ENCODE results near the gene CFAP65. TPM values are rescaled to one million over a fixed set of nuclear protein-coding genes. Genes with fewer than 3 reads are reported as not detected.
A peak's percentile ranks its signal among the peaks of the same experiment; 100 is the strongest.

The CFAP65 gene
- total and polyA plus RNA-seq, 2 of the 13 experiments (the other 11 are each of a cell fraction or from before 2014, with no cell fraction given) = 0.05 TPM; not detected in 1

DNA sequence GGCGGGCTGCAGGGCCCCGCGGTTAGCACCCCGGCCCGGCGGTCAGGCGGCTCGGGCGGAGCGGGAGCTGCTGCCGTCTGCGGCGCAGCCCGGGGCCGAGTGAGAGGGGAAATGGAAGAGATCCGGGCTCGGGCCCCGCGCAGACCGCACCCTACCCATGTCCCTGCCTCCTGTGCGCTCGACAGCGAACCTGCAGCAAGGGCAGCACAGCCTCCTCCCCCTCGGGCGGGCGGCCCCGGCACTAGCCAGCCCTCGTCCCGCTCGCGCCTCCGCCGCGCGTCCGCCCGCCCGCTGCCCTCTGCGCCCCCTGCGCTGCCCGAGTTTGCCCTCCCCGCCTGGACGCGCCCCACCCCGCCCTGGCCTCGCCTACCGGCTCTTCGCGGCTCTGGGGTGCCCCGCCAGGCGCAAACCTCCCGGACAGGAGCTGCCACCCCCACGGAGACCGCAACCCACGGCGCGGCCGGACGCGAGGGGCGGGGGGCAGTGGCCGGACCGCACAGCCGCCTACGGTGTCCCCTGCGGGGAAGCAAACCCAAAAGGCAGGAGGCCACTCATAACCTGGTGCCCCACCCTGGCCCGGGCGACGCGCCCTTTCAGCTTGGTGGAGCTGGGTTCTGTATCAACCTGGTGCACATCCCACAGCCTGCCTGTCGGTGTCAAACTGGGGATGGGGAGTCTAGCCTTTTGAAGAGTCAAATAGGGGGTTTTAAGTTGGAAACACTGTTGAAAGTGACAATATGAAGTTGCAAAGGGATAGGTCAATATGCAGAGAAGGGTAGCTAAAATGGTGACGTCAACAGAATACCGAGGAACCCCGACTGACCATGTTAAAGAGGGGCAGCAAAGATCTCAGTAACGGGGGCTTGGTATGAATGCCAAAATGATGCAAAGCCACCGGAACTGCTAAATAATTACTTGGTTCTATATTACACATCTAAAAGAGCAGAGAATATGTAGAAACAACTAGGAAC, 19.8 kb upstream of the CFAP65 start, which contains the start of gene IHH (continued):
- TF ChIP-seq MNT (IDR thresholded peaks at IDR 0.05) (no peak), ZSCAN5A (CRISPR knock-in tag; IDR thresholded peaks at IDR 0.05; ENCODE audit: borderline replicate concordance) (no peak), ZNF224 (CRISPR knock-in tag; IDR thresholded peaks at IDR 0.05) (no peak), HDAC6 (IDR thresholded peaks at IDR 0.05; ENCODE audit: low read depth, low read length) (no peak), IKZF4 (CRISPR knock-in tag; IDR thresholded peaks at IDR 0.05; ENCODE audit: borderline replicate concordance, low read depth, not compliant biosample characterization) (no peak), DR1 (CRISPR knock-in tag; IDR thresholded peaks at IDR 0.05) (no peak), U2AF2 (IDR thresholded peaks at IDR 0.05; ENCODE audit: low read depth, low read length) (no peak), KDM1A (CRISPR knock-in tag; IDR thresholded peaks at IDR 0.05) (no peak), LRRFIP1 (CRISPR knock-in tag; conservative IDR thresholded peaks at IDR 0.05) (no peak), MTF2 (CRISPR knock-in tag; IDR thresholded peaks at IDR 0.05; ENCODE audit: borderline replicate concordance) (peak; percentile 69; the same call in 1 of the 2 replicates), TFDP1 (CRISPR knock-in tag; IDR thresholded peaks at IDR 0.05; ENCODE audit: borderline replicate concordance) (peak; percentile 49; the same call in 1 of the 2 replicates), TAF1 (CRISPR knock-in tag; IDR thresholded peaks at IDR 0.05) (no peak), HNRNPL (IDR thresholded peaks at IDR 0.05; ENCODE audit: low read depth, low read length) (0 out of 2 replicates have a peak, but pooled peaks have one; percentile 9)
- TF ChIP-seq, protein P1, sequence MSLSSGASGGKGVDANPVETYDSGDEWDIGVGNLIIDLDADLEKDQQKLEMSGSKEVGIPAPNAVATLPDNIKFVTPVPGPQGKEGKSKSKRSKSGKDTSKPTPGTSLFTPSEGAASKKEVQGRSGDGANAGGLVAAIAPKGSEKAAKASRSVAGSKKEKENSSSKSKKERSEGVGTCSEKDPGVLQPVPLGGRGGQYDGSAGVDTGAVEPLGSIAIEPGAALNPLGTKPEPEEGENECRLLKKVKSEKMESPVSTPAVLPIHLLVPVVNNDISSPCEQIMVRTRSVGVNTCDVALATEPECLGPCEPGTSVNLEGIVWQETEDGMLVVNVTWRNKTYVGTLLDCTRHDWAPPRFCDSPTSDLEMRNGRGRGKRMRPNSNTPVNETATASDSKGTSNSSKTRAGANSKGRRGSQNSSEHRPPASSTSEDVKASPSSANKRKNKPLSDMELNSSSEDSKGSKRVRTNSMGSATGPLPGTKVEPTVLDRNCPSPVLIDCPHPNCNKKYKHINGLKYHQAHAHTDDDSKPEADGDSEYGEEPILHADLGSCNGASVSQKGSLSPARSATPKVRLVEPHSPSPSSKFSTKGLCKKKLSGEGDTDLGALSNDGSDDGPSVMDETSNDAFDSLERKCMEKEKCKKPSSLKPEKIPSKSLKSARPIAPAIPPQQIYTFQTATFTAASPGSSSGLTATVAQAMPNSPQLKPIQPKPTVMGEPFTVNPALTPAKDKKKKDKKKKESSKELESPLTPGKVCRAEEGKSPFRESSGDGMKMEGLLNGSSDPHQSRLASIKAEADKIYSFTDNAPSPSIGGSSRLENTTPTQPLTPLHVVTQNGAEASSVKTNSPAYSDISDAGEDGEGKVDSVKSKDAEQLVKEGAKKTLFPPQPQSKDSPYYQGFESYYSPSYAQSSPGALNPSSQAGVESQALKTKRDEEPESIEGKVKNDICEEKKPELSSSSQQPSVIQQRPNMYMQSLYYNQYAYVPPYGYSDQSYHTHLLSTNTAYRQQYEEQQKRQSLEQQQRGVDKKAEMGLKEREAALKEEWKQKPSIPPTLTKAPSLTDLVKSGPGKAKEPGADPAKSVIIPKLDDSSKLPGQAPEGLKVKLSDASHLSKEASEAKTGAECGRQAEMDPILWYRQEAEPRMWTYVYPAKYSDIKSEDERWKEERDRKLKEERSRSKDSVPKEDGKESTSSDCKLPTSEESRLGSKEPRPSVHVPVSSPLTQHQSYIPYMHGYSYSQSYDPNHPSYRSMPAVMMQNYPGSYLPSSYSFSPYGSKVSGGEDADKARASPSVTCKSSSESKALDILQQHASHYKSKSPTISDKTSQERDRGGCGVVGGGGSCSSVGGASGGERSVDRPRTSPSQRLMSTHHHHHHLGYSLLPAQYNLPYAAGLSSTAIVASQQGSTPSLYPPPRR (CRISPR knock-in tag; IDR thresholded peaks at IDR 0.05; ENCODE audit: borderline replicate concordance) = peak; percentile 6; the same call in 1 of the 2 replicates
- TF ChIP-seq, protein P2, sequence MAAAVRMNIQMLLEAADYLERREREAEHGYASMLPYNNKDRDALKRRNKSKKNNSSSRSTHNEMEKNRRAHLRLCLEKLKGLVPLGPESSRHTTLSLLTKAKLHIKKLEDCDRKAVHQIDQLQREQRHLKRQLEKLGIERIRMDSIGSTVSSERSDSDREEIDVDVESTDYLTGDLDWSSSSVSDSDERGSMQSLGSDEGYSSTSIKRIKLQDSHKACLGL (CRISPR knock-in tag; IDR thresholded peaks at IDR 0.05) = no peak

Measured in HepG2 (cell line).